ENCODE results near the gene PCGF5. TPM values are rescaled to one million over a fixed set of nuclear protein-coding genes. Genes with fewer than 3 reads are reported as not detected.

Gene PCGF5
- total and polyA plus RNA-seq, 10 of the 15 experiments (the other 5 are each of a cell fraction or from before 2014, with no cell fraction given) = 33.2 to 79.7 (median 50.7) TPM

GRCh38 chr10:91294134-91294906 is 73.9 kb downstream of the PCGF5 start (continued):
- TF ChIP-seq ELK1 (IDR thresholded peaks at IDR 0.05; ENCODE audit: low read depth, low read length) (no peak), MLLT1 (IDR thresholded peaks at IDR 0.05) (no peak), EP300 (IDR thresholded peaks at IDR 0.05; ENCODE audit: borderline replicate concordance in 1 of 2, control insufficient read depth in 1 of 2, low read depth in 2 of 2, low read length in 2 of 2) (no peak), SMARCA5 (IDR thresholded peaks at IDR 0.05) (no peak), SPI1 (IDR thresholded peaks at IDR 0.05; ENCODE audit: borderline replicate concordance, insufficient read depth, low read depth, low read length) (no peak), CTCF (IDR thresholded peaks at IDR 0.05 in 2 of 3, conservative IDR thresholded peaks at IDR 0.05 in 1 of 3; ENCODE audit: control insufficient read depth in 2 of 3, extremely low read depth in 1 of 3, insufficient read depth in 1 of 3, low read depth in 3 of 3, low read length in 3 of 3) (no peak)

Measured in GM12878 (cell line).